Measurements from ENCODE around the gene CFP. TPM values are rescaled to one million over a fixed set of nuclear protein-coding genes. Genes with fewer than 3 reads are reported as not detected.

The CFP gene
- total RNA-seq, 3 donors from 2014 or later = 0.96 to 4.0 (median 2.9) TPM

DNA sequence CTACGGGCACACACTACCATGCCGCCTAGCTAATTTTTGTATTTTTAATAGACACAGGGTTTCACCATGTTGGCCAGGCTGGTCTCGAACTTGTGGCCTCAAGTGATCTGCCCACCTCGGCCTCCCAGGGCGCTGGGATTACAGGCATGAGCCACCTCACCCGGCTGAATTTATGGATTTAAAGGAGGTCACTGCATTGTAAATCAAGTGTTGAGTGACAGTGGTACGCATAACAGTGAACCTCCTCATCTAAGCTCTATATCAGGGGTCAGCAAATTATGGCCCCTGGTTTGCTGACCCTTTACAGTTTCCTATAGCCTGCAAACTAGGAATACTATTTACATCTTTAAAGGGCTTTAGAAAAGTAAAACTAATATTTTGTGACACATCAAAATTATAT lies 31.8 kb upstream of the CFP start:
- H3K4me1 ChIP-seq (ENCODE audit: low read depth) = no peaks in the 10 kb centered on the region
- no peaks in the 10 kb centered on the region for H3K9me3 ChIP-seq
- no peak for DNase-seq
- no peaks in the 10 kb centered on the region for H3K36me3 ChIP-seq (ENCODE audit: low read depth)
- TF ChIP-seq, protein P1, sequence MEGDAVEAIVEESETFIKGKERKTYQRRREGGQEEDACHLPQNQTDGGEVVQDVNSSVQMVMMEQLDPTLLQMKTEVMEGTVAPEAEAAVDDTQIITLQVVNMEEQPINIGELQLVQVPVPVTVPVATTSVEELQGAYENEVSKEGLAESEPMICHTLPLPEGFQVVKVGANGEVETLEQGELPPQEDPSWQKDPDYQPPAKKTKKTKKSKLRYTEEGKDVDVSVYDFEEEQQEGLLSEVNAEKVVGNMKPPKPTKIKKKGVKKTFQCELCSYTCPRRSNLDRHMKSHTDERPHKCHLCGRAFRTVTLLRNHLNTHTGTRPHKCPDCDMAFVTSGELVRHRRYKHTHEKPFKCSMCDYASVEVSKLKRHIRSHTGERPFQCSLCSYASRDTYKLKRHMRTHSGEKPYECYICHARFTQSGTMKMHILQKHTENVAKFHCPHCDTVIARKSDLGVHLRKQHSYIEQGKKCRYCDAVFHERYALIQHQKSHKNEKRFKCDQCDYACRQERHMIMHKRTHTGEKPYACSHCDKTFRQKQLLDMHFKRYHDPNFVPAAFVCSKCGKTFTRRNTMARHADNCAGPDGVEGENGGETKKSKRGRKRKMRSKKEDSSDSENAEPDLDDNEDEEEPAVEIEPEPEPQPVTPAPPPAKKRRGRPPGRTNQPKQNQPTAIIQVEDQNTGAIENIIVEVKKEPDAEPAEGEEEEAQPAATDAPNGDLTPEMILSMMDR (IDR thresholded peaks at IDR 0.05) = no peak
- no peak for ATAC-seq
- no peak overlapping the region for H3K4me3 ChIP-seq
- intact Hi-C loops (cut with DNase I, micrococcal nuclease) = no loop called here

DNA sequence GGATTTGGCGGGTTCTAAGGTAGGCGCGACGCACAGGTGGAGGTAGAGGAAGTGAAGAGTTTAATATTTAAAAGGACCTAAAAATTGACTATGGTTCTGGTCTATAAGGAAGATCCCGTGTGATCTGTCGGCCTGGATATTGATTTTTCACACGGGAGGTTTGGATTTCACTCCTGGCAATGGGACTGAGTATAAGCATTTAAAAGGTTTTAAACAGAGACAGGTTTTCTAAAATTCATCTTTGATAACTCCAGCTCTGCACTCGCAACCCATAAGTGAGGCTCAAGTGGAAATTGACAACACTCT lies 29.6 kb upstream of the CFP start:
- Histone ChIP-seq H3K4me1 (ENCODE audit: low read depth) (no peaks in the 10 kb centered on the region), H3K36me3 (ENCODE audit: low read depth) (no peaks in the 10 kb centered on the region), H3K9me3 (no peaks in the 10 kb centered on the region), H3K4me3 (peak overlapping the region; percentile 17)
- TF ChIP-seq, protein P1 (IDR thresholded peaks at IDR 0.05) = no peak
- DNase-seq = no peak
- intact Hi-C loops (cut with DNase I, micrococcal nuclease) = no loop called here
- ATAC-seq = no peak

DNA sequence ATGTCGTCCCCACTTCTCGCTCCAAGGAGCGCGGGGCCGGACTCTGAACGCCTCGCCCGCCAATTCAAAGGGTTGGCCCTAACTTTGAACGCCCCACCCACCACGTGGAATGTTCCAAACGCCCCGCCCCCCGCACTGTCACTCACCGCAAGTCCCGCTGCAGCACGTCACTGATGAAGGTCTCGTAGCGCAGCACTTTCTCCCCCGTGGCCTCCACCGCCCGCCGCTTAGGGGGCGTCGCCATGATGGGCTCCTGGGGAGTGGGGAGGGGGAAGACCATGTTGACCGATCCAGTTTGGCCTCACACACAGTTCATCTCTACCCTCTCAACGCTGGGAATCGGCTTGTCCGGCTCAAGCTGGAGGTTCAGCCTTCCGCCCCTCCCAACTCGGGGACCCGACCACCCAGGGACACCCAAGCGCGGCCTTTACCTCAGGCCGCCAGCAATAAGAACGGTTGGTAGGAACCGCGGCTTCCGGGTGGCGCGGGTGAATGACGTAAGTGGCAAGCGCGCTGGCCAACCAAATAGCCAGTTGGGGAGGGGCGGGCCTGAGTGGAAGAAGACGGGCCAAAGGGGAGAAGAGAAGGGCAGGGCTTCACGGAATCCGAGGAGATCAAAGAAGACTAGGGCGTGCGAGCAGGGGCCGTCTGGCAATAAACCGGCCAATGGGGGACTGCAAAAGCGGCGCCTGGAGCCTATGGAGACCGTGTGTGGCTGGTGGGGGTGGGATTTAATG lies 29.1 kb upstream of the CFP start, which contains the start of gene UXT:
UXT (minus strand) TSS at position 497 of the 737 bp plus-strand sequence; CDS start at position 244, 253 bp downstream.
- no peaks in the 10 kb centered on the region for H3K9me3 ChIP-seq
- intact Hi-C loops (cut with DNase I, micrococcal nuclease) = no loop called here
- TF ChIP-seq, protein P1 (IDR thresholded peaks at IDR 0.05) = no peak
- no peaks in the 10 kb centered on the region for H3K4me1 ChIP-seq (ENCODE audit: low read depth)
- H3K36me3 ChIP-seq (ENCODE audit: low read depth) = no peaks in the 10 kb centered on the region
- peak within 1 kb of the TSS; percentile 17 for H3K4me3 ChIP-seq
- DNase-seq (peak; percentile 94 to 96 (median 95)), ATAC-seq (peak; percentile 95)

DNA sequence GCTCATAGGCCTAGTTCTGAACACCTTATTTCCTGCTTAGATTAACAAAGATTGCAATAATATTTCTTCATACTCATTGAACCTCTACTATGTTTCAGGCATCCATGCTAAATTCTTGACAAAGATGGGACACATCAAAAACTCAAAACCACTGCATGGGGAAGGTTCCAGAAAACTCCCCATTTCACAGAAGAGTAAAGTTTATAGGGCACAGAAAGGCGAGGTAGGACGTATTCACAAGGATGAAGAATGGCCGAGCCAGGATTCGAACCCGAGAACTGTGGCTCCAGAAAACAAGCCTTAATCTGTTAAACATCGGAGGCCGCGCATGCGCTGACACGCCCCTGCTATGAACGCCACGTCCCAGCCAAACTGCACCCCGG lies 28.6 kb upstream of the CFP start:
- H3K4me1 ChIP-seq (ENCODE audit: low read depth) = no peaks in the 10 kb centered on the region
- no peak for DNase-seq
- no peaks in the 10 kb centered on the region for H3K36me3 ChIP-seq (ENCODE audit: low read depth)
- TF ChIP-seq, protein P1 (IDR thresholded peaks at IDR 0.05) = no peak
- H3K9me3 ChIP-seq = no peaks in the 10 kb centered on the region
- no peak overlapping the region for H3K4me3 ChIP-seq
- intact Hi-C loops (cut with DNase I, micrococcal nuclease) = no loop called here
- ATAC-seq = no peak

DNA sequence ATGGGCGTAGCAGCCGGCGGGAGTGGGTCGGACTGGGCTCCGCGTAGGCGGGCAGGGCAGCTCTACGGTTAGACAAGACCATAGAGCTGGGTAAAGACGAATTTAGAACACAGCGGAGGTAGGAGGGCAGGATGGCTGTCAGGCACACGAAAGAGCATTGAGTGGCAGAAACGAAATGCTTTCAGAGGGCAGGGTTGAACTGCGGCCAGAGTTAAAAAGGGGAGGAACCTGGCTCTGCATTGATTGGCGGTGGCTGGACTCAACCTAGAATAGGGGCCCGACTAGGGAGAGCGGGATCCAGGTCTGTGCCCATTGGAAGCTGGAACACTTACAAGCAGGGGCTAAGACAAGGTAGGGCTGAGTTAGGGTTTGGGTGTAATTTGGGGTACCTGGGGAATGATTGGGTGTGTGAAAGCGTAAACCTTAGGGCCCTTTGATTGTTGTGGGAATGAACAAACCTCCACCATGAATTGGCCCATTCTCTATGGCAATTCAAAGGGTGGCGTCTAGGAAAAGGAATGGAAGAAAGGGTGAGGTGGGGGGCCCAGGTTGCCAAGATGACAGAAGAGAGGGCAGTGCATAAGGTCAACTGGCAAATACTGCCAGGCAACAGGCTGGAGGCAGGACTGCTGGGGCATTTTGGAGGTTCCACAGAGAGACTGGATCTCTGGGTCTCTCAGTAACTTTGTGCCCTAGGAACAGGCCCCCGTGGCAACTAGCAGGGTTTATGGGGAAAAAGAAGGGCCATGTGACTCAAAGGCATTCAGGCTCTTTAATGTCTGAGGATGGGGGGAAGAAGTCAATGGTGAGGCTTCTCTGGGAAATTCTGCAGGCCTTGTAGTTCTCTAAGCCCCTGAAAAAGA lies 21.5 kb upstream of the CFP start:
- intact Hi-C loops (cut with DNase I, micrococcal nuclease) = no loop called here
- Histone ChIP-seq H3K9me3 (no peaks in the 10 kb centered on the region), H3K4me3 (peak overlapping the region; percentile 30), H3K36me3 (ENCODE audit: low read depth) (no peaks in the 10 kb centered on the region), H3K4me1 (ENCODE audit: low read depth) (no peaks in the 10 kb centered on the region)
- TF ChIP-seq, protein P1 (IDR thresholded peaks at IDR 0.05) = no peak
- ATAC-seq (peak; percentile 21), DNase-seq (no peak)
